A549 (cell line): ENCODE data around the gene DUSP14. TPM values are rescaled to one million over a fixed set of nuclear protein-coding genes. Genes with fewer than 3 reads are reported as not detected.

Experiments used
- ATAC-seq, 2 experiments: fragments of 200-7000 bp in 1 of 2; fragments of >200 bp in 1 of 2; cut with Nextera tagmentation in 1 of 2; cut with Tn5 transposase in 1 of 2; 3 replicates each; pipeline versions ENCODE4 v1.8.0 to v1.9.1; 2018 to 2020; ENCODE audit warnings: mild to moderate bottlenecking in 1 of 2, moderate library complexity in 1 of 2
- CTCF ChIA-PET: fragments of 300-600 bp; sonication (Branson Sonifier 250); formaldehyde crosslinking; extraction: SDS; loops from one replicate; lab custom pipeline; 2021; ENCODE audit warnings: antibody characterized with exemption, inconsistent platforms; lab: Yijun Ruan, JAX
- POLR2A ChIA-PET: fragments of 350-600 bp; formaldehyde crosslinking; extraction: SDS; loops from one replicate; lab custom pipeline; 2021; ENCODE audit warnings: antibody characterized with exemption, inconsistent platforms; lab: Yijun Ruan, JAX
- DNase-seq, 2 experiments: peaks; one replicate each; pipeline versions ENCODE4 v3.0.0 to v3.0.0-alpha.2; 2011 to 2016; ENCODE audit warnings: low read depth in 1 of 2, low spot score in 1 of 2
- FAIRE-seq: peaks from 2 replicates; lab custom pipeline; 2011; peaks lifted over from hg19 to GRCh38; lab: Jason Lieb, UNC
- H3K27ac ChIP-seq, 2 experiments: fragments of >200 bp; sonication (Bioruptor Twin); formaldehyde crosslinking; 3 replicates each; pipeline ENCODE4 v1.5.1; 2016 to 2017
- H3K4me1 ChIP-seq: fragments of >200 bp; sonication (Bioruptor Twin); formaldehyde crosslinking; 3 replicates; pipeline ENCODE4 v1.6.1; 2016
- H3K4me2 ChIP-seq: fragments of >200 bp; sonication (Bioruptor Twin); formaldehyde crosslinking; 3 replicates; pipeline ENCODE4 v1.6.1; 2016
- H3K4me3 ChIP-seq: fragments of >200 bp; sonication (Bioruptor Twin); formaldehyde crosslinking; 3 replicates; pipeline ENCODE4 v1.5.1; 2016
- H3K9me3 ChIP-seq: fragments of >200 bp; sonication (Bioruptor Twin); formaldehyde crosslinking; 3 replicates; pipeline ENCODE4 v1.6.1; 2016
- CEBPB ChIP-seq, 2 experiments: fragments of >200 bp in 1 of 2; sonication (Bioruptor Twin) in 1 of 2; formaldehyde crosslinking in 1 of 2; IDR thresholded peaks; 2 replicates each; pipeline ENCODE4 v1.6.1; 2012 to 2016
- CHD2 ChIP-seq: fragments of 150-350 bp; IDR thresholded peaks from 2 replicates; pipeline ENCODE4 v1.6.1; 2014; ENCODE audit warnings: low read length; ENCODE audit not compliant: partially characterized antibody
- CHD4 ChIP-seq: fragments of 200-600 bp; sonication (generic); IDR thresholded peaks from 2 replicates; pipeline ENCODE4 v1.6.1; 2016; ENCODE audit warnings: antibody characterized with exemption, mild to moderate bottlenecking, borderline replicate concordance
- CTCF ChIP-seq: fragments of >200 bp; sonication (Bioruptor Twin); formaldehyde crosslinking; IDR thresholded peaks from 3 replicates; pipeline ENCODE4 v1.5.1; 2016
- E2F6 ChIP-seq: IDR thresholded peaks from 2 replicates; pipeline ENCODE4 v1.6.1; 2012; ENCODE audit warnings: low read depth, borderline replicate concordance
- FOSL2 ChIP-seq, 2 experiments: fragments of 450-650 bp in 1 of 2; fragments of >200 bp in 1 of 2; sonication (Bioruptor Twin) in 1 of 2; formaldehyde crosslinking; IDR thresholded peaks; 2 replicates each; pipeline versions ENCODE4 v1.5.0 to v1.6.1; 2016 to 2020; ENCODE audit warnings: mild to moderate bottlenecking in 1 of 2, moderate library complexity in 1 of 2
- FOXS1 ChIP-seq: fragments of 250-450 bp; sonication (Bioruptor Pico); IDR thresholded peaks from 2 replicates; pipeline ENCODE4 v1.5.0; 2020; ENCODE audit warnings: mild to moderate bottlenecking, moderate library complexity
- HOXB13 ChIP-seq: fragments of 250-450 bp; sonication (Bioruptor Pico); IDR thresholded peaks from 2 replicates; pipeline ENCODE4 v1.5.0; 2020; ENCODE audit warnings: low read depth, mild to moderate bottlenecking, moderate library complexity
- HOXB5 ChIP-seq: fragments of 250-450 bp; sonication (Bioruptor Pico); IDR thresholded peaks from 2 replicates; pipeline ENCODE4 v1.5.0; 2020; ENCODE audit warnings: mild to moderate bottlenecking, moderate library complexity
- MAX ChIP-seq: IDR thresholded peaks from 2 replicates; pipeline ENCODE4 v1.6.1; 2012
- PHF8 ChIP-seq: fragments of 200-600 bp; sonication (generic); IDR thresholded peaks from 2 replicates; pipeline ENCODE4 v1.6.1; 2016; ENCODE audit warnings: low read depth, mild to moderate bottlenecking, antibody characterized with exemption, moderate library complexity, borderline replicate concordance
- RAD21 ChIP-seq, 2 experiments: fragments of >200 bp in 1 of 2; sonication (Bioruptor Twin) in 1 of 2; formaldehyde crosslinking in 1 of 2; IDR thresholded peaks in 1 of 2; conservative IDR thresholded peaks in 1 of 2; 2 replicates in 1 of 2; 3 replicates in 1 of 2; pipeline ENCODE4 v1.6.1; 2012 to 2018; ENCODE audit warnings: inconsistent platforms in 1 of 2
- WGBS: methylation state at CpG from one replicate; pipeline ENCODE4 v1.1.6; 2017; ENCODE audit errors: missing lambda C conversion rate; 5-methylcytosine and 5-hydroxymethylcytosine counted together
- polyA plus RNA-seq, 4 experiments: library from polyadenylated mRNA; depleted of rRNA in 3 of 4; stranded (reverse); fragments of >200 nt; fragmentation: RNase III in 1 of 4; extraction: RNeasy Plus Mini Kit Qiagen cat#74134 plus additional on column Dnase treatment in 1 of 4; gene quantifications; 2 replicates in 3 of 4; 3 replicates in 1 of 4; pipeline ENCODE4 v1.2.3, GENCODE V29; 2011 to 2017
- TF ChIP-seq, protein P1 (sequence below): fragments of 450-650 bp; IDR thresholded peaks from 2 replicates; pipeline ENCODE4 v1.6.1; 2014; ENCODE audit warnings: antibody characterized with exemption

DUSP14 gene
- polyA plus RNA-seq, 2 of the 4 experiments (the other 2 are of a cell fraction): 32.7 to 35.5 TPM

DNA sequence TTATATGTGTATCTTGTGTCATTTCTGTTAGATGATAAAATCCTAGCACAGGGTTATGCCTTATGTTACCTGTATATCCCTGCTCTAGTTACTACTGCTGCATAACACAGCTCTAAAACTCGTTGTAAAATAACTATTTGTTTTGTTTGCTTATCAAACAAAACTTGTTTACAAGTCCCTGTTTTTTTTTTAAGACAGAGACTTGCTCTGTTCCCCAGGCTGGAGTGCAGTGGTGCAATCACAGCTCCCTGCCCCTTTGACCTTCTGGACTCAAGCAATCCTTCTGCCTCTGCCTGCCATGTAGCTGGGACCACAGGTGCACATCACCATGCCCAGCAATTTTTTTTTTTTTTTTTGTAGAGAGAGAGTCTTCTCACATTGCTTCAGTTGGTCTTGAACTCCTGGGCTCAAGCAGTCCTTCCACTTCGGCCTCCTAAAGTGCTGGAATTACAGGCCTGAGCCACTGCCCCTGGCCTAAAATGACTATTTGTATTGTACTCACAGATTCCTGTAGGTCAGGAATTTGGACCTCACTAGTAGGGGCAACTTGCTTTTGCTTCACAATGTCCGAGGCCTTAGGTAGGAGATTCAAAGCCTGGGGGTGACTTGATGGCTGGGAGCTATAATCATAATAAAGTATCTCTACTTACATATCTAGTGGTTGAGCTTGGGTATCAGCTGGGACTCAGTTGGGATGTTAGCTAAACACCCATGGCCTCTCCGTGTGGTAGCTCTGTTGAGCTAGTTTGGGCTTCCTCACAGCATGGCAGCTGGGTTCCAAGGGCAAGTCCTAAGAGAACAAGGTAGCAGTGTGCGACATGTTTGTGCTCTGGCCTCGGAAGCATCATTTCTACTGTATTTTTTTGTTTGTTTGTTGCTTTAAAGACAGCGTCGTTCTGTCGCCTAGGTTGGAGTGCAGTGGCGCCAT, 12.6 kb downstream of the DUSP14 start:
- Histone ChIP-seq H3K4me3 (no peak overlapping the region), H3K4me1 (peaks cover 11% of the 10 kb centered on the region; the same call in 2 of the 3 replicates), H3K4me2 (0 out of 3 replicates have a peak overlapping the region, but pooled peaks have one; percentile 2), H3K27ac (no peak overlapping the region), H3K9me3 (no peaks in the 10 kb centered on the region)
- TF ChIP-seq CEBPB (IDR thresholded peaks at IDR 0.05) (peak in 1 of 2 experiments; percentile 65; a peak in 2 of 4 replicates), CHD2 (no peak)
- ATAC-seq (peak in 1 of 2 experiments; percentile 5; a peak in 1 of 6 replicates), DNase-seq (peak in 1 of 2 experiments; percentile 39), FAIRE-seq (no peak)
- WGBS: 84% methylated on average over 10 of the region's 10 CpGs
- ChIA-PET POLR2A (no interaction called here), CTCF (interaction anchor here (0.6 to 1.1 kb wide), 4 partner anchors 11 to 34 kb away, joined by 3 to 7 read pairs (median 4); no protein-coding TSS in a partner anchor)

DNA sequence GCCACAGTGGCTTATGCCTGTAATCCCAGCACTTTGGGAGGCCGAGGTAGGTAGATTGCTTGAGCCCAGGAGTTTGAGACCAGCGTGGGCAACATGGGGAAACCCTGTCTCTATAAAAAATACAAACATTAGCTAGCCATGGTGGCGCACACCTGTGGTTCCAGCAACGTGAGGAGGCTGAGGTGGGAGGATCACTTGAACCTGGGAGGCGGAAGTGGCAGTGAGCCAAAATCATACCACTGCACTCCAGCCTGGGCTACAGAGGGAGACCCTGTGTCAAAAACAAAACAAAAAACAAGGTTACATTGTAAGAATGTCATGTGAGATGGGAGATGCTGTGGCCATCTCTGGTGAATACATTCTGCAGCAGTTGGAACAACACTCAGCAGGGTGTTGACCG, 13.5 kb downstream of the DUSP14 start:
- TF ChIP-seq CHD4 (no peak), PHF8 (no peak)
- Histone ChIP-seq H3K4me2 (no peak overlapping the region), H3K4me3 (no peak overlapping the region), H3K4me1 (peaks cover 11% of the 10 kb centered on the region; the same call in 2 of the 3 replicates), H3K27ac (no peak overlapping the region), H3K9me3 (no peaks in the 10 kb centered on the region)
- FAIRE-seq (no peak), DNase-seq (no peak), ATAC-seq (no peak)
- CTCF ChIA-PET: interaction anchor here (0.9 to 1.1 kb wide), 2 partner anchors 12 to 25 kb away, joined by 3 to 4 read pairs; no protein-coding TSS in a partner anchor
- POLR2A ChIA-PET: no interaction called here
- WGBS: 94% methylated on average over 6 of the region's 6 CpGs

GRCh38 chr17:37505333-37505732, 15.6 kb downstream of the DUSP14 start:
- H3K4me2 ChIP-seq: no peak overlapping the region
- H3K4me1 ChIP-seq: peaks cover 11% of the 10 kb centered on the region; the same call in 2 of the 3 replicates
- CTCF ChIA-PET: interaction anchor here (0.7 to 4.0 kb wide), 10 partner anchors 8 to 138 kb away, joined by 3 to 32 read pairs (median 4); partner anchors contain the start of gene DDX52
- H3K27ac ChIP-seq: no peak overlapping the region
- ATAC-seq (no peak), FAIRE-seq (no peak), DNase-seq (no peak)
- H3K4me3 ChIP-seq: no peak overlapping the region
- 88% methylated on average over 3 of the region's 3 CpGs for WGBS
- no peaks in the 10 kb centered on the region for H3K9me3 ChIP-seq
- POLR2A ChIA-PET: no interaction called here
- TF ChIP-seq, protein P1, sequence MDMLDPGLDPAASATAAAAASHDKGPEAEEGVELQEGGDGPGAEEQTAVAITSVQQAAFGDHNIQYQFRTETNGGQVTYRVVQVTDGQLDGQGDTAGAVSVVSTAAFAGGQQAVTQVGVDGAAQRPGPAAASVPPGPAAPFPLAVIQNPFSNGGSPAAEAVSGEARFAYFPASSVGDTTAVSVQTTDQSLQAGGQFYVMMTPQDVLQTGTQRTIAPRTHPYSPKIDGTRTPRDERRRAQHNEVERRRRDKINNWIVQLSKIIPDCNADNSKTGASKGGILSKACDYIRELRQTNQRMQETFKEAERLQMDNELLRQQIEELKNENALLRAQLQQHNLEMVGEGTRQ: no peak
- TF ChIP-seq HOXB13 (no peak), MAX (no peak), E2F6 (no peak), HOXB5 (CRISPR knock-in tag) (no peak), FOSL2 (IDR thresholded peaks at IDR 0.05) (no peak), FOSL2 (CRISPR knock-in tag; IDR thresholded peaks at IDR 0.05) (no peak)

DNA sequence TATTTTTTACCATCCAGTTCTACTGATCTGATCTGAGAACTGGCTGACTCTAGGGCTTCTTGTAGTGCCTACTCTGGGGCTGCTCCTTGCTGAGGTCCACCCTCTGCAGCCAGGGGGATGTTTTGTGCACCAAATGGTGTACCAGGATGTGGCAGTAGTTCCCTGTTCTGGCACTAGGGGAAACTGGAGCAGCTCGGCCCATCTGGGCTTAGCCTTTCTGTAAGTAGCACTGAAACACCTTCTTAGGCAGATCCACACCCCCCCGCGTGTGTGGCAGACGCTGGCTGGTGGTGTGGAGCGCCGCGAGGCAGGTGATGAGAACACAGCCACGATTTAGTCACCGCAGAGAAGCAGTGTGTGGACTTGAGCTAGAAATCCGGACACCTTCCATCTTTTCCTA, 17.0 kb downstream of the DUSP14 start:
- Histone ChIP-seq H3K9me3 (no peaks in the 10 kb centered on the region), H3K4me3 (no peak overlapping the region), H3K27ac (0 out of 6 replicates have a peak overlapping the region, but pooled peaks of 1 of the 2 experiments have one; percentile 13), H3K4me2 (no peak overlapping the region), H3K4me1 (peaks cover 9% of the 10 kb centered on the region; the same call in 2 of the 3 replicates)
- TF ChIP-seq CTCF (peak; percentile 41), RAD21 (conservative IDR thresholded peaks at IDR 0.05 in 1 of 2, IDR thresholded peaks at IDR 0.05 in 1 of 2) (peak; percentile 17 to 47; a peak in 2 of 5 replicates), FOXS1 (CRISPR knock-in tag) (no peak)
- DNase-seq: peak; percentile 76 to 83
- FAIRE-seq: no peak
- POLR2A ChIA-PET: interaction anchor here (1.4 kb wide), 1 partner anchor 102 kb away, joined by 4 read pairs; the partner anchor contains the start of gene SYNRG
- CTCF ChIA-PET: interaction anchor here (0.8 to 4.0 kb wide), 11 partner anchors 10 to 133 kb away, joined by 3 to 32 read pairs (median 6); no protein-coding TSS in a partner anchor
- peak; percentile 98 for ATAC-seq
- WGBS: 58% methylated on average over 10 of the region's 10 CpGs
